ENCODE measurements around the gene POLR1H.
"Not testable (repeated sequence)": the region's sequence is repeated elsewhere in the genome, so short reads cannot be mapped to it uniquely, and the experiment has no call there.

The POLR1H gene

GRCh38 chr6:30061092-30061857 lies at the start of gene POLR1H:
POLR1H (plus strand) TSS chr6:30061265; CDS start chr6:30061525, 260 bp downstream.
- DNase-seq, result peak; percentile 93

- DNase-seq, result no peak
Measured at GRCh38 chr6:30013291-30013922, 47.7 kb upstream of the POLR1H start.

- no peak for DNase-seq
Measured at GRCh38 chr6:30019819-30020218, 41.2 kb upstream of the POLR1H start.

GRCh38 chr6:30020626-30021025 lies 40.4 kb upstream of the POLR1H start:
- DNase-seq, result no peak

- DNase-seq, result no peak
Measured at GRCh38 chr6:30022189-30022588, 38.9 kb upstream of the POLR1H start.

- DNase-seq, result not testable (repeated sequence)
Measured at GRCh38 chr6:30022712-30023111, 38.4 kb upstream of the POLR1H start.

- DNase-seq, result no peak
Measured at GRCh38 chr6:30025186-30025585, 35.9 kb upstream of the POLR1H start.

GRCh38 chr6:30029588-30029987 lies 31.5 kb upstream of the POLR1H start:
- DNase-seq, result no peak

GRCh38 chr6:30031381-30031780 lies 29.7 kb upstream of the POLR1H start:
- DNase-seq, result no peak

GRCh38 chr6:30033440-30033839 lies 27.6 kb upstream of the POLR1H start:
- DNase-seq, result not testable (repeated sequence)

- no peak for DNase-seq
Measured at GRCh38 chr6:30035784-30036183, 25.3 kb upstream of the POLR1H start.

- peak; percentile 1 for DNase-seq
Measured at GRCh38 chr6:30037182-30037788, 23.8 kb upstream of the POLR1H start.

GRCh38 chr6:30041221-30041620 lies 19.8 kb upstream of the POLR1H start:
- DNase-seq, result no peak

GRCh38 chr6:30041821-30042220 lies 19.2 kb upstream of the POLR1H start:
- DNase-seq, result no peak

GRCh38 chr6:30042476-30042875 lies 18.6 kb upstream of the POLR1H start:
- DNase-seq, result no peak

- DNase-seq, result no peak
Measured at GRCh38 chr6:30042914-30043313, 18.2 kb upstream of the POLR1H start.

- DNase-seq, result no peak
Measured at GRCh38 chr6:30043744-30044143, 17.3 kb upstream of the POLR1H start.

GRCh38 chr6:30044630-30045029 lies 16.4 kb upstream of the POLR1H start:
- peak; percentile 21 for DNase-seq

GRCh38 chr6:30047220-30047619 lies 13.8 kb upstream of the POLR1H start:
- DNase-seq, result no peak

GRCh38 chr6:30053682-30054081 lies 7.4 kb upstream of the POLR1H start:
- no peak for DNase-seq

GRCh38 chr6:30055513-30055912 lies 5.6 kb upstream of the POLR1H start:
- no peak for DNase-seq

GRCh38 chr6:30060606-30061091 lies 416 bp upstream of the POLR1H start:
- no peak for DNase-seq

- peak; percentile 25 for DNase-seq
Measured at GRCh38 chr6:30061858-30062458, 893 bp downstream of the POLR1H start.

All from kidney glomerular epithelial cell (primary cell).